Nephron progenitor cell (in vitro differentiated cells): ENCODE measurements around the gene ADGRV1.

Experiments used
- DNase-seq: peaks from one replicate; pipeline ENCODE4 v3.0.0; 2021
- H3K27ac Mint-ChIP-seq: 2 replicates; pipeline ENCODE4 v1.8.0; 2021; ENCODE audit warnings: mild to moderate bottlenecking, moderate library complexity, mixed read lengths
- H3K27me3 Mint-ChIP-seq: 2 replicates; pipeline ENCODE4 v1.8.0; 2021; ENCODE audit warnings: mild to moderate bottlenecking, low read depth, mixed read lengths; ENCODE audit not compliant: poor library complexity
- H3K36me3 Mint-ChIP-seq: 2 replicates; pipeline ENCODE4 v1.8.0; 2021; ENCODE audit warnings: low read depth, mixed read lengths
- H3K4me1 Mint-ChIP-seq: 2 replicates; pipeline ENCODE4 v1.8.0; 2021; ENCODE audit warnings: mixed read lengths
- H3K4me3 Mint-ChIP-seq: 2 replicates; pipeline ENCODE4 v1.8.0; 2021; ENCODE audit warnings: mild to moderate bottlenecking, moderate library complexity, mixed read lengths
- H3K9me3 Mint-ChIP-seq: 2 replicates; pipeline ENCODE4 v1.8.0; 2021; ENCODE audit warnings: mild to moderate bottlenecking, moderate library complexity, mixed read lengths
- CTCF ChIP-seq: fragments of 200-600 bp; sonication (generic); IDR thresholded peaks from 2 replicates; pipeline ENCODE4 v1.5.0; 2021; ENCODE audit warnings: antibody characterized with exemption

Gene ADGRV1

GRCh38 chr5:90949469-90950358 is 391.1 kb downstream of the ADGRV1 start:
- Mint-ChIP-seq H3K4me3 (no peak overlapping the region), H3K27ac (no peak overlapping the region), H3K27me3 (no peaks in the 10 kb centered on the region), H3K4me1 (no peaks in the 10 kb centered on the region), H3K9me3 (no peaks in the 10 kb centered on the region), H3K36me3 (peaks cover 15% of the 10 kb centered on the region)
- no peak for DNase-seq
- TF ChIP-seq CTCF: no peak

- Mint-ChIP-seq H3K4me3 (no peak overlapping the region), H3K36me3 (peaks cover 21% of the 10 kb centered on the region), H3K4me1 (no peaks in the 10 kb centered on the region), H3K27ac (peak overlapping the region; percentile 83), H3K9me3 (peaks cover 6% of the 10 kb centered on the region), H3K27me3 (no peaks in the 10 kb centered on the region)
- no peak for TF ChIP-seq CTCF
- DNase-seq: no peak
Measured at GRCh38 chr5:90955001-90955635, 396.5 kb downstream of the ADGRV1 start.

- Mint-ChIP-seq H3K27ac (no peak overlapping the region), H3K27me3 (no peaks in the 10 kb centered on the region), H3K4me1 (no peaks in the 10 kb centered on the region), H3K36me3 (peaks cover 21% of the 10 kb centered on the region), H3K4me3 (no peak overlapping the region), H3K9me3 (peaks cover 6% of the 10 kb centered on the region)
- TF ChIP-seq CTCF: no peak
- DNase-seq: no peak
Measured at GRCh38 chr5:90956511-90957097, 398.0 kb downstream of the ADGRV1 start.

GRCh38 chr5:90957906-90958305 is 399.3 kb downstream of the ADGRV1 start:
- no peak for TF ChIP-seq CTCF
- no peak for DNase-seq
- H3K4me3 Mint-ChIP-seq: no peak overlapping the region
- H3K27ac Mint-ChIP-seq: no peak overlapping the region
- peaks cover 6% of the 10 kb centered on the region for H3K9me3 Mint-ChIP-seq
- no peaks in the 10 kb centered on the region for H3K27me3 Mint-ChIP-seq
- H3K36me3 Mint-ChIP-seq: peaks cover 21% of the 10 kb centered on the region
- H3K4me1 Mint-ChIP-seq: no peaks in the 10 kb centered on the region

- no peak for TF ChIP-seq CTCF
- H3K27ac Mint-ChIP-seq: no peak overlapping the region
- no peak for DNase-seq
- no peaks in the 10 kb centered on the region for H3K4me1 Mint-ChIP-seq
- H3K27me3 Mint-ChIP-seq: no peaks in the 10 kb centered on the region
- no peak overlapping the region for H3K4me3 Mint-ChIP-seq
- peaks cover 6% of the 10 kb centered on the region for H3K9me3 Mint-ChIP-seq
- peaks cover 23% of the 10 kb centered on the region for H3K36me3 Mint-ChIP-seq
Measured at GRCh38 chr5:90959262-90959661, 400.7 kb downstream of the ADGRV1 start.
